Smooth muscle cell (in vitro differentiated cells): Measurements from ENCODE around the gene KATNIP. TPM values are rescaled to one million over a fixed set of nuclear protein-coding genes. Genes with fewer than 3 reads are reported as not detected.

Source experiments
- DNase-seq: peaks from one replicate; lab custom pipeline; 2025; ENCODE audit not compliant: unreplicated experiment; lab: John Stamatoyannopoulos, UW
- H2AFZ ChIP-seq: fragments of 200-600 bp; sonication (generic); 2 replicates; pipeline ENCODE4 v1.6.0; 2016; ENCODE audit warnings: antibody characterized with exemption, low read depth, mild to moderate bottlenecking
- H3F3A ChIP-seq: fragments of 200-600 bp; sonication (generic); 2 replicates; pipeline ENCODE4 v1.6.0; 2017; ENCODE audit warnings: antibody characterized with exemption, low read depth
- H3K27ac ChIP-seq: fragments of 200-600 bp; sonication (generic); 2 replicates; pipeline ENCODE4 v1.5.1; 2016; ENCODE audit warnings: low read depth, mild to moderate bottlenecking
- H3K27me3 ChIP-seq: fragments of 200-600 bp; sonication (generic); 2 replicates; pipeline ENCODE4 v1.6.1; 2016; ENCODE audit warnings: low read depth, mild to moderate bottlenecking
- H3K36me3 ChIP-seq: fragments of 200-600 bp; sonication (generic); 2 replicates; pipeline ENCODE4 v1.5.1; 2016; ENCODE audit warnings: low read depth
- H3K4me1 ChIP-seq: fragments of 200-600 bp; sonication (generic); 2 replicates; pipeline ENCODE4 v1.5.1; 2016; ENCODE audit warnings: low read depth
- H3K4me2 ChIP-seq: fragments of 200-600 bp; sonication (generic); 2 replicates; pipeline ENCODE4 v1.6.0; 2016; ENCODE audit warnings: mild to moderate bottlenecking
- H3K4me3 ChIP-seq: fragments of 200-600 bp; sonication (generic); 2 replicates; pipeline ENCODE4 v1.5.1; 2016; ENCODE audit warnings: mild to moderate bottlenecking
- H3K79me2 ChIP-seq: fragments of 200-600 bp; sonication (generic); 2 replicates; pipeline ENCODE4 v1.6.0; 2016; ENCODE audit warnings: low read depth, mild to moderate bottlenecking
- H3K9ac ChIP-seq: fragments of 200-600 bp; sonication (generic); 2 replicates; pipeline ENCODE4 v1.6.0; 2016; ENCODE audit warnings: low read depth
- H3K9me3 ChIP-seq: fragments of 200-600 bp; sonication (generic); replicated peaks from 2 replicates; pipeline ENCODE4 v1.5.1; 2016; ENCODE audit warnings: low read depth
- H4K20me1 ChIP-seq: fragments of 200-600 bp; sonication (generic); 2 replicates; pipeline ENCODE4 v1.6.0; 2016; ENCODE audit warnings: low read depth
- WGBS: methylation state at CpG from one replicate; pipeline ENCODE4 v1.1.7; 2016; ENCODE audit warnings: low lambda C conversion rate; 5-methylcytosine and 5-hydroxymethylcytosine counted together
- polyA plus RNA-seq: library from polyadenylated mRNA; unstranded; fragments of >200 nt; fragmentation: Nextera tagmentation; extraction: Ambion mirVana; gene quantifications from 2 replicates; pipeline ENCODE4 v1.2.1, GENCODE V29; 2016
- total RNA-seq: library from RNA; depleted of rRNA; stranded (reverse); fragments of >200 nt; gene quantifications from 2 replicates; pipeline ENCODE4 v1.2.3, GENCODE V29; 2014
- TF ChIP-seq, protein P1 (sequence below): fragments of 200-600 bp; sonication (generic); IDR thresholded peaks from 2 replicates; pipeline ENCODE4 v1.5.1; 2017; ENCODE audit warnings: borderline replicate concordance, mild to moderate bottlenecking, antibody characterized with exemption; ENCODE audit not compliant: insufficient read depth, poor library complexity, severe bottlenecking

The KATNIP gene
- total and polyA plus RNA-seq, 2 experiments from 2014 or later, result 5.2 to 12.4 TPM

DNA sequence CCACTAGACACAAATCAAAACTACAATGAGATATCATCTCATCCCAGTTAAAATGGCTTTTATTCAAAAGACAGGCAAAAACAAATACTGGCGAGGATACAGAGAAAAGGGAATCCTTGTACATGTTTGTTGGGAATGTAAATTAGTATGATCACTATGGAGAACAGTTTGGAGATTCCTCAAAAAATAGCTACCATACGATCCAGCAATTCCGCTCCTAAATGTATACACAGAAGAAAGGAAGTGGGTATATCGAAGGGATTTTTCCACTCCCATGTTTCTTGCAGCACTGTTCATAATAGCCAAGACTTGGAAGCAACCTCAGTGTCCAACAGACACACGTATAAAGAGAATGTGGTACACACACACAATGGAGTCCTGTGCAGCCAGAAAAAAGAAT lies 35.3 kb downstream of the KATNIP start:
- Histone ChIP-seq H3K9me3 (no peaks in the 10 kb centered on the region), H4K20me1 (no peaks in the 10 kb centered on the region), H2AFZ (no peak overlapping the region), H3K79me2 (no peaks in the 10 kb centered on the region), H3K36me3 (peaks cover 4% of the 10 kb centered on the region), H3K9ac (no peak overlapping the region), H3K27me3 (no peaks in the 10 kb centered on the region), H3K4me1 (no peaks in the 10 kb centered on the region), H3K4me2 (no peak overlapping the region), H3F3A (no peaks in the 10 kb centered on the region), H3K4me3 (no peak overlapping the region), H3K27ac (no peak overlapping the region)
- 95% methylated on average over 5 of the region's 5 CpGs for WGBS
- DNase-seq, result no peak
- TF ChIP-seq, protein P1, sequence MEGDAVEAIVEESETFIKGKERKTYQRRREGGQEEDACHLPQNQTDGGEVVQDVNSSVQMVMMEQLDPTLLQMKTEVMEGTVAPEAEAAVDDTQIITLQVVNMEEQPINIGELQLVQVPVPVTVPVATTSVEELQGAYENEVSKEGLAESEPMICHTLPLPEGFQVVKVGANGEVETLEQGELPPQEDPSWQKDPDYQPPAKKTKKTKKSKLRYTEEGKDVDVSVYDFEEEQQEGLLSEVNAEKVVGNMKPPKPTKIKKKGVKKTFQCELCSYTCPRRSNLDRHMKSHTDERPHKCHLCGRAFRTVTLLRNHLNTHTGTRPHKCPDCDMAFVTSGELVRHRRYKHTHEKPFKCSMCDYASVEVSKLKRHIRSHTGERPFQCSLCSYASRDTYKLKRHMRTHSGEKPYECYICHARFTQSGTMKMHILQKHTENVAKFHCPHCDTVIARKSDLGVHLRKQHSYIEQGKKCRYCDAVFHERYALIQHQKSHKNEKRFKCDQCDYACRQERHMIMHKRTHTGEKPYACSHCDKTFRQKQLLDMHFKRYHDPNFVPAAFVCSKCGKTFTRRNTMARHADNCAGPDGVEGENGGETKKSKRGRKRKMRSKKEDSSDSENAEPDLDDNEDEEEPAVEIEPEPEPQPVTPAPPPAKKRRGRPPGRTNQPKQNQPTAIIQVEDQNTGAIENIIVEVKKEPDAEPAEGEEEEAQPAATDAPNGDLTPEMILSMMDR, result no peak

DNA sequence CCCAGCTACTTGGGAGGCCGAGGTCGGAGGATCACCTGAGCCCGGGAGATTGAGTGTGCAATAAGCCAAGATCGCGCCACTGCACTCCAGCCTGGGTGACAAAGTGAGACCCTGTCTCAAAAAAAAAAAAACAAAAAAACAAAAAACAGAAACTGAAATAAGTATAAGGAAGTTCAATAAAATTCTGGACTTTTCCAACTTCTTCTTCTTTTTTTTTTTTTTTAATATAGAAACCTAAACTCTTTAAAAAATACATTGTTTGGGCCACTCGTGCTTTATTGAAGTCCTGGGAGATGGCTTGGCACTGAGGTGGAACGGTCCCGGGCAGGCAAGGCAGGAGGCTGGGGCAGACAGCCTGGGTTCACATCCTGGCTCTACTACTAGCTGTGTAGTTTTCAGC lies 36.8 kb downstream of the KATNIP start:
- H3K9me3 ChIP-seq, result no peaks in the 10 kb centered on the region
- no peaks in the 10 kb centered on the region for H3K4me1 ChIP-seq
- no peaks in the 10 kb centered on the region for H3K79me2 ChIP-seq
- H3K4me2 ChIP-seq, result no peak overlapping the region
- H4K20me1 ChIP-seq, result no peaks in the 10 kb centered on the region
- no peaks in the 10 kb centered on the region for H3F3A ChIP-seq
- TF ChIP-seq, protein P1, result no peak
- no peak overlapping the region for H3K27ac ChIP-seq
- no peaks in the 10 kb centered on the region for H3K27me3 ChIP-seq
- no peak overlapping the region for H2AFZ ChIP-seq
- peaks cover 2% of the 10 kb centered on the region for H3K36me3 ChIP-seq
- H3K4me3 ChIP-seq, result no peak overlapping the region
- no peak for DNase-seq
- WGBS, result 91% methylated on average over 8 of the region's 8 CpGs
- H3K9ac ChIP-seq, result no peak overlapping the region

DNA sequence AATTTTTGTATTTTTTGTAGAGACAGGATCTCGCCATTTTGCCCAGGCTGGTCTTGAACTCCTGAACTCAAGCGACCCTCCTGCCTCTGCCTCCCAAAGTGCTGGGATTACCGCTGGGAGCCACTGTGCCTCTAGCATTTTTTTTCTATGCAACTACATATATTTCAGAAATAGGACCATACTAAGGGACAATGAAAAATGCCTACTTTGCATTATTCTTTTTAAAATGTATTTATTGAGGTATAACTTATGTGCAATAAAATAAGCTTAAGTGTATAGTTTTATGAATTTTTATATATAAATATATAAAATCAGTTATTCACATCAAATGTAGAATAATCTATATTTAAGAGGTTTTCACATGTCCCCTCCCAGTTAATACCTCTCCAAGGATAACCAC lies 38.1 kb downstream of the KATNIP start:
- no peaks in the 10 kb centered on the region for H3K9me3 ChIP-seq
- H3K27ac ChIP-seq, result no peak overlapping the region
- H3K4me3 ChIP-seq, result no peak overlapping the region
- WGBS, result 99% methylated on average over 3 of the region's 3 CpGs
- H3K9ac ChIP-seq, result no peak overlapping the region
- H3F3A ChIP-seq, result no peaks in the 10 kb centered on the region
- H3K36me3 ChIP-seq, result no peaks in the 10 kb centered on the region
- TF ChIP-seq, protein P1, result no peak
- DNase-seq, result no peak
- no peak overlapping the region for H3K4me2 ChIP-seq
- no peaks in the 10 kb centered on the region for H3K27me3 ChIP-seq
- H3K79me2 ChIP-seq, result no peaks in the 10 kb centered on the region
- no peaks in the 10 kb centered on the region for H3K4me1 ChIP-seq
- no peaks in the 10 kb centered on the region for H4K20me1 ChIP-seq
- no peak overlapping the region for H2AFZ ChIP-seq

DNA sequence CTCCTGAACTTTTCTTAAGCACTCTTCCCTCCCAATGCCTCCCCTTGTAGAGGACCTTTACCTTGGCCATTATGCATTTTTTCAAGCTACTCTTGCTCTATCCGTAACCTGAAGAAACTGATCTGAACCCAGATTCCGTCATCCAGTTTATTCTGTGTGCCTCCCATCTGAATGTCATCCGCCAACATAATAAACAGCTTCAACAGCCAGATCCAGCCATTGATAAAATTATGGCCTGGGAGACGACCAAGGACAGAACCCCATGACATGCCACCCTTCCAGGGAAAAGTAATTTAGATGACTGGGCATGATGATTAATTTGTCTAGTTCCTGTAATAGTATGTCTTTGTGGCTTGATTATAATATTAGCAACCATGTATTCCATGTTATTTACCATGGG lies 41.9 kb downstream of the KATNIP start:
- no peaks in the 10 kb centered on the region for H3K79me2 ChIP-seq
- TF ChIP-seq, protein P1, result no peak
- H3K27me3 ChIP-seq, result no peaks in the 10 kb centered on the region
- H3K27ac ChIP-seq, result no peak overlapping the region
- no peak overlapping the region for H3K9ac ChIP-seq
- DNase-seq, result no peak
- H3K4me1 ChIP-seq, result no peaks in the 10 kb centered on the region
- H3K9me3 ChIP-seq, result no peaks in the 10 kb centered on the region
- H3K4me3 ChIP-seq, result no peak overlapping the region
- no peaks in the 10 kb centered on the region for H3K36me3 ChIP-seq
- H2AFZ ChIP-seq, result no peak overlapping the region
- no peaks in the 10 kb centered on the region for H3F3A ChIP-seq
- peaks cover 4% of the 10 kb centered on the region for H4K20me1 ChIP-seq
- 95% methylated on average over 4 of the region's 4 CpGs for WGBS
- H3K4me2 ChIP-seq, result no peak overlapping the region
